HEK293 (cell line): ENCODE measurements around the gene SHISA6.

Experiments used
- CTCF ChIA-PET: fragments of 350-600 bp; formaldehyde crosslinking; extraction: SDS; loops from one replicate; lab custom pipeline; 2021; ENCODE audit warnings: antibody characterized with exemption; lab: Yijun Ruan, JAX
- POLR2A ChIA-PET: fragments of 300-600 bp; formaldehyde crosslinking; extraction: SDS; loops from one replicate; lab custom pipeline; 2020; ENCODE audit warnings: antibody characterized with exemption, inconsistent platforms; lab: Yijun Ruan, JAX
- H3K27ac ChIP-seq: fragments of 200-500 bp; sonication (Bioruptor generic); 2 replicates; pipeline ENCODE4 v1.5.1; 2014; ENCODE audit warnings: low read depth, low read length, control low read depth, inconsistent platforms; ENCODE audit errors: extremely low read depth
- H3K36me3 ChIP-seq, 2 experiments: fragments of 200-500 bp in 1 of 2; sonication (Bioruptor generic) in 1 of 2; 1 replicate in 1 of 2; 2 replicates in 1 of 2; pipeline ENCODE4 v1.5.1; 2014 to 2017; ENCODE audit warnings: inconsistent platforms in 2 of 2, low read length in 2 of 2; ENCODE audit not compliant: control insufficient read depth in 2 of 2, insufficient read depth in 1 of 2
- H3K4me1 ChIP-seq: fragments of 200-500 bp; sonication (Bioruptor generic); 2 replicates; pipeline ENCODE4 v1.5.1; 2014; ENCODE audit warnings: mild to moderate bottlenecking, low read length, inconsistent platforms; ENCODE audit not compliant: control insufficient read depth, insufficient read depth
- H3K4me3 ChIP-seq: 2 replicates; pipeline ENCODE4 v1.5.1; 2011; ENCODE audit warnings: low read depth, mild to moderate bottlenecking, control low read depth, low read length, moderate library complexity
- H3K9me3 ChIP-seq: fragments of 200-500 bp; sonication (Bioruptor generic); 2 replicates; pipeline ENCODE4 v1.5.1; 2014; ENCODE audit warnings: low read depth, low read length, inconsistent platforms; ENCODE audit not compliant: control insufficient read depth, insufficient read depth
- FEZF1 ChIP-seq: fragments of 450-650 bp; formaldehyde crosslinking; IDR thresholded peaks from 2 replicates; pipeline ENCODE4 v1.5.1; 2016; ENCODE audit warnings: missing biosample characterization, missing genetic modification characterization
- OVOL3 ChIP-seq: fragments of 450-650 bp; formaldehyde crosslinking; IDR thresholded peaks from 2 replicates; pipeline ENCODE4 v1.5.1; 2016; ENCODE audit warnings: missing biosample characterization, missing genetic modification characterization
- SP3 ChIP-seq: fragments of 450-650 bp; formaldehyde crosslinking; IDR thresholded peaks from 2 replicates; pipeline ENCODE4 v1.5.1; 2016; ENCODE audit warnings: missing biosample characterization, missing genetic modification characterization
- ZFP3 ChIP-seq: fragments of 450-650 bp; formaldehyde crosslinking; IDR thresholded peaks from 2 replicates; pipeline ENCODE4 v1.5.1; 2016; ENCODE audit warnings: low read depth, missing biosample characterization, missing genetic modification characterization
- ZFP41 ChIP-seq: fragments of 450-650 bp; formaldehyde crosslinking; IDR thresholded peaks from 2 replicates; pipeline ENCODE4 v1.5.1; 2016; ENCODE audit warnings: missing biosample characterization, missing genetic modification characterization, borderline replicate concordance
- ZNF221 ChIP-seq: fragments of 450-650 bp; formaldehyde crosslinking; IDR thresholded peaks from 2 replicates; pipeline ENCODE4 v1.5.1; 2017; ENCODE audit warnings: missing biosample characterization, missing genetic modification characterization, borderline replicate concordance
- ZNF624 ChIP-seq: fragments of 450-650 bp; formaldehyde crosslinking; IDR thresholded peaks from 2 replicates; pipeline ENCODE4 v1.5.1; 2017; ENCODE audit warnings: missing biosample characterization, missing genetic modification characterization
- ZNF670 ChIP-seq: fragments of 450-650 bp; formaldehyde crosslinking; IDR thresholded peaks from 2 replicates; pipeline ENCODE4 v1.5.1; 2016; ENCODE audit warnings: missing biosample characterization, missing genetic modification characterization, low read depth
- ZNF768 ChIP-seq: fragments of 450-650 bp; formaldehyde crosslinking; IDR thresholded peaks from 2 replicates; pipeline ENCODE4 v1.5.1; 2018; ENCODE audit warnings: missing biosample characterization, mild to moderate bottlenecking, missing genetic modification characterization
- ZNF776 ChIP-seq: fragments of 450-650 bp; formaldehyde crosslinking; IDR thresholded peaks from 2 replicates; pipeline ENCODE4 v1.5.0; 2017; ENCODE audit warnings: missing biosample characterization, missing genetic modification characterization, borderline replicate concordance
- TF ChIP-seq, protein P1 (sequence below): fragments of 450-650 bp; formaldehyde crosslinking; IDR thresholded peaks from 2 replicates; pipeline ENCODE4 v1.5.1; 2016; ENCODE audit warnings: missing biosample characterization, missing genetic modification characterization
- TF ChIP-seq, protein P2 (sequence below): fragments of 450-650 bp; formaldehyde crosslinking; IDR thresholded peaks from 2 replicates; pipeline ENCODE4 v1.5.1; 2016; ENCODE audit warnings: missing biosample characterization, missing genetic modification characterization
- TF ChIP-seq, protein P3 (sequence below): fragments of 450-650 bp; formaldehyde crosslinking; IDR thresholded peaks from 2 replicates; pipeline ENCODE4 v1.5.1; 2016; ENCODE audit warnings: missing biosample characterization, missing genetic modification characterization
- TF ChIP-seq, protein P4 (sequence below): fragments of 450-650 bp; formaldehyde crosslinking; IDR thresholded peaks from 2 replicates; pipeline ENCODE4 v1.5.1; 2016; ENCODE audit warnings: missing biosample characterization, missing genetic modification characterization
- TF ChIP-seq, protein P5 (sequence below): fragments of 450-650 bp; formaldehyde crosslinking; IDR thresholded peaks from 2 replicates; pipeline ENCODE4 v1.5.1; 2017; ENCODE audit warnings: missing biosample characterization, missing genetic modification characterization
- TF ChIP-seq, protein P6 (sequence below): fragments of 450-650 bp; formaldehyde crosslinking; IDR thresholded peaks from 2 replicates; pipeline ENCODE4 v1.5.1; 2017; ENCODE audit warnings: missing biosample characterization, missing genetic modification characterization
- TF ChIP-seq, protein P7 (sequence below): fragments of 450-650 bp; formaldehyde crosslinking; IDR thresholded peaks from 2 replicates; pipeline ENCODE4 v1.5.1; 2016; ENCODE audit warnings: missing biosample characterization, missing genetic modification characterization
- TF ChIP-seq, protein P8 (sequence below): fragments of 450-650 bp; IDR thresholded peaks from 2 replicates; pipeline ENCODE4 v1.5.1; 2018; ENCODE audit warnings: missing biosample characterization, mild to moderate bottlenecking, missing genetic modification characterization

Gene SHISA6

DNA sequence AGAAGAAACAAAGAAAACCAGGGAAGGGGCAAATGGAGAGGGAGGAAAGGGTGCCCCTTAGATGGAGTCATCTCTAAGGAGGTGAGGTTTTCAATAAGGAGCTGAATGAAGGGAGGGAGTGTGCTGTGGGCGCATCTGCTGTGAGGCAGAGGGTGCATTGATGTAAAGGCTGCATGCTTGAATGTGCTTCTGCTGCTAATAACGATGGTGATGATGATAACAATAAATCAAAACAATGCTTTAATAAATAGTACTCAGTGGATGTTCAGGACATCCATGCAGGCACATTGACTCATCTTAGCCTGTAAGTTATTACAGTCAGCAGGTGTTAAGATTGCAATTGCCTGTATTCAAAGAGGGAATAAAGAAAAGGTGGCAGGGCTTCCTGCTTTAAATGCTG lies 87.8 kb downstream of the SHISA6 start:
- H3K9me3 ChIP-seq = no peaks in the 10 kb centered on the region
- H3K4me1 ChIP-seq = peaks cover 3% of the 10 kb centered on the region; the same call in 1 of the 2 replicates
- TF ChIP-seq FEZF1 (tag by site-specific recombination) = no peak
- TF ChIP-seq ZNF221 (tag by site-specific recombination) = no peak
- TF ChIP-seq, protein P1, sequence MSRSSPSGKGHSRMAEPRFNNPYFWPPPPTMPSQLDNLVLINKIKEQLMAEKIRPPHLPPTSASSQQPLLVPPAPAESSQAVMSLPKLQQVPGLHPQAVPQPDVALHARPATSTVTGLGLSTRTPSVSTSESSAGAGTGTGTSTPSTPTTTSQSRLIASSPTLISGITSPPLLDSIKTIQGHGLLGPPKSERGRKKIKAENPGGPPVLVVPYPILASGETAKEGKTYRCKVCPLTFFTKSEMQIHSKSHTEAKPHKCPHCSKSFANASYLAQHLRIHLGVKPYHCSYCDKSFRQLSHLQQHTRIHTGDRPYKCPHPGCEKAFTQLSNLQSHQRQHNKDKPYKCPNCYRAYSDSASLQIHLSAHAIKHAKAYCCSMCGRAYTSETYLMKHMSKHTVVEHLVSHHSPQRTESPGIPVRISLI = no peak
- TF ChIP-seq ZNF670 (tag by site-specific recombination) = no peak
- TF ChIP-seq, protein P2, sequence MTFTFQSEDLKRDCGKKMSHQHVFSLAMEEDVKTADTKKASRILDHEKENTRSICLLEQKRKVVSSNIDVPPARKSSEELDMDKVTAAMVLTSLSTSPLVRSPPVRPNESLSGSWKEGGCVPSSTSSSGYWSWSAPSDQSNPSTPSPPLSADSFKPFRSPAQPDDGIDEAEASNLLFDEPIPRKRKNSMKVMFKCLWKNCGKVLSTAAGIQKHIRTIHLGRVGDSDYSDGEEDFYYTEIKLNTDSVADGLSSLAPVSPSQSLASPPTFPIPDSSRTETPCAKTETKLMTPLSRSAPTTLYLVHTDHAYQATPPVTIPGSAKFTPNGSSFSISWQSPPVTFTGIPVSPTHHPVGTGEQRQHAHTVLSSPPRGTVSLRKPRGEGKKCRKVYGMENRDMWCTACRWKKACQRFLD (tag by site-specific recombination) = no peak
- TF ChIP-seq, protein P3, sequence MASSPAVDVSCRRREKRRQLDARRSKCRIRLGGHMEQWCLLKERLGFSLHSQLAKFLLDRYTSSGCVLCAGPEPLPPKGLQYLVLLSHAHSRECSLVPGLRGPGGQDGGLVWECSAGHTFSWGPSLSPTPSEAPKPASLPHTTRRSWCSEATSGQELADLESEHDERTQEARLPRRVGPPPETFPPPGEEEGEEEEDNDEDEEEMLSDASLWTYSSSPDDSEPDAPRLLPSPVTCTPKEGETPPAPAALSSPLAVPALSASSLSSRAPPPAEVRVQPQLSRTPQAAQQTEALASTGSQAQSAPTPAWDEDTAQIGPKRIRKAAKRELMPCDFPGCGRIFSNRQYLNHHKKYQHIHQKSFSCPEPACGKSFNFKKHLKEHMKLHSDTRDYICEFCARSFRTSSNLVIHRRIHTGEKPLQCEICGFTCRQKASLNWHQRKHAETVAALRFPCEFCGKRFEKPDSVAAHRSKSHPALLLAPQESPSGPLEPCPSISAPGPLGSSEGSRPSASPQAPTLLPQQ = no peak
- H3K27ac ChIP-seq = no peak overlapping the region
- POLR2A ChIA-PET = no interaction called here
- no peak overlapping the region for H3K4me3 ChIP-seq
- H3K36me3 ChIP-seq = no peaks in the 10 kb centered on the region
- CTCF ChIA-PET = interaction anchor here (0.5 kb wide), 1 partner anchor 659 kb away, joined by 3 read pairs; no protein-coding TSS in a partner anchor

DNA sequence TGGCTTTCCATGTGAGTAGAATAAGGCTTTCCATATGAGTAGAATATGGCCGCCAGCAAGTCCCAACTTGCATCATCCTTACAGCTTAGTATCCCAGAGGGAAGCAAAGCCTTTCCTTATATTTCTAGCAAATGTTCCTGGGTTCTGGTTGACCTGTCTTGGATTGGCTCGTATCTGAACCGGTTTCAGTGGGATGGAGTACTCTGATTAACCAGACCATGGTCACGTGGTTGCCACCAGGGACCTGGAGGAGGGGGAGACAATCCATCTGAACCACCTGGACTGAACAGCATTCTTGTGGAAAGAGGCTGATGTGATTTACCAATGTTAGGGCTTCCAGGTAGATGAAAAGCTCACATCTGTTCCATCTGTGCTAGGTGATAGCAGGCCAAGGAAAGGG lies 89.0 kb downstream of the SHISA6 start:
- H3K9me3 ChIP-seq = no peaks in the 10 kb centered on the region
- peaks cover 3% of the 10 kb centered on the region; the same call in 1 of the 2 replicates for H3K4me1 ChIP-seq
- POLR2A ChIA-PET = no interaction called here
- H3K27ac ChIP-seq = no peak overlapping the region
- H3K36me3 ChIP-seq = no peaks in the 10 kb centered on the region
- CTCF ChIA-PET = interaction anchor here (1.4 kb wide), 1 partner anchor 32 kb away, joined by 3 read pairs; no protein-coding TSS in a partner anchor
- H3K4me3 ChIP-seq = no peak overlapping the region
- no peak for TF ChIP-seq ZFP41
- TF ChIP-seq ZNF670 (tag by site-specific recombination) = no peak
- TF ChIP-seq ZNF624 = no peak
- TF ChIP-seq, protein P4, sequence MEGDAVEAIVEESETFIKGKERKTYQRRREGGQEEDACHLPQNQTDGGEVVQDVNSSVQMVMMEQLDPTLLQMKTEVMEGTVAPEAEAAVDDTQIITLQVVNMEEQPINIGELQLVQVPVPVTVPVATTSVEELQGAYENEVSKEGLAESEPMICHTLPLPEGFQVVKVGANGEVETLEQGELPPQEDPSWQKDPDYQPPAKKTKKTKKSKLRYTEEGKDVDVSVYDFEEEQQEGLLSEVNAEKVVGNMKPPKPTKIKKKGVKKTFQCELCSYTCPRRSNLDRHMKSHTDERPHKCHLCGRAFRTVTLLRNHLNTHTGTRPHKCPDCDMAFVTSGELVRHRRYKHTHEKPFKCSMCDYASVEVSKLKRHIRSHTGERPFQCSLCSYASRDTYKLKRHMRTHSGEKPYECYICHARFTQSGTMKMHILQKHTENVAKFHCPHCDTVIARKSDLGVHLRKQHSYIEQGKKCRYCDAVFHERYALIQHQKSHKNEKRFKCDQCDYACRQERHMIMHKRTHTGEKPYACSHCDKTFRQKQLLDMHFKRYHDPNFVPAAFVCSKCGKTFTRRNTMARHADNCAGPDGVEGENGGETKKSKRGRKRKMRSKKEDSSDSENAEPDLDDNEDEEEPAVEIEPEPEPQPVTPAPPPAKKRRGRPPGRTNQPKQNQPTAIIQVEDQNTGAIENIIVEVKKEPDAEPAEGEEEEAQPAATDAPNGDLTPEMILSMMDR (tag by site-specific recombination) = no peak
- no peak for TF ChIP-seq ZNF768
- TF ChIP-seq, protein P5, sequence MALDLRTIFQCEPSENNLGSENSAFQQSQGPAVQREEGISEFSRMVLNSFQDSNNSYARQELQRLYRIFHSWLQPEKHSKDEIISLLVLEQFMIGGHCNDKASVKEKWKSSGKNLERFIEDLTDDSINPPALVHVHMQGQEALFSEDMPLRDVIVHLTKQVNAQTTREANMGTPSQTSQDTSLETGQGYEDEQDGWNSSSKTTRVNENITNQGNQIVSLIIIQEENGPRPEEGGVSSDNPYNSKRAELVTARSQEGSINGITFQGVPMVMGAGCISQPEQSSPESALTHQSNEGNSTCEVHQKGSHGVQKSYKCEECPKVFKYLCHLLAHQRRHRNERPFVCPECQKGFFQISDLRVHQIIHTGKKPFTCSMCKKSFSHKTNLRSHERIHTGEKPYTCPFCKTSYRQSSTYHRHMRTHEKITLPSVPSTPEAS = no peak
- no peak for TF ChIP-seq ZNF776 (tag by site-specific recombination)
- TF ChIP-seq OVOL3 (tag by site-specific recombination) = no peak
- TF ChIP-seq, protein P6, sequence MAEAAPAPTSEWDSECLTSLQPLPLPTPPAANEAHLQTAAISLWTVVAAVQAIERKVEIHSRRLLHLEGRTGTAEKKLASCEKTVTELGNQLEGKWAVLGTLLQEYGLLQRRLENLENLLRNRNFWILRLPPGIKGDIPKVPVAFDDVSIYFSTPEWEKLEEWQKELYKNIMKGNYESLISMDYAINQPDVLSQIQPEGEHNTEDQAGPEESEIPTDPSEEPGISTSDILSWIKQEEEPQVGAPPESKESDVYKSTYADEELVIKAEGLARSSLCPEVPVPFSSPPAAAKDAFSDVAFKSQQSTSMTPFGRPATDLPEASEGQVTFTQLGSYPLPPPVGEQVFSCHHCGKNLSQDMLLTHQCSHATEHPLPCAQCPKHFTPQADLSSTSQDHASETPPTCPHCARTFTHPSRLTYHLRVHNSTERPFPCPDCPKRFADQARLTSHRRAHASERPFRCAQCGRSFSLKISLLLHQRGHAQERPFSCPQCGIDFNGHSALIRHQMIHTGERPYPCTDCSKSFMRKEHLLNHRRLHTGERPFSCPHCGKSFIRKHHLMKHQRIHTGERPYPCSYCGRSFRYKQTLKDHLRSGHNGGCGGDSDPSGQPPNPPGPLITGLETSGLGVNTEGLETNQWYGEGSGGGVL (tag by site-specific recombination) = no peak
- no peak for TF ChIP-seq SP3 (tag by site-specific recombination)
- TF ChIP-seq, protein P7, sequence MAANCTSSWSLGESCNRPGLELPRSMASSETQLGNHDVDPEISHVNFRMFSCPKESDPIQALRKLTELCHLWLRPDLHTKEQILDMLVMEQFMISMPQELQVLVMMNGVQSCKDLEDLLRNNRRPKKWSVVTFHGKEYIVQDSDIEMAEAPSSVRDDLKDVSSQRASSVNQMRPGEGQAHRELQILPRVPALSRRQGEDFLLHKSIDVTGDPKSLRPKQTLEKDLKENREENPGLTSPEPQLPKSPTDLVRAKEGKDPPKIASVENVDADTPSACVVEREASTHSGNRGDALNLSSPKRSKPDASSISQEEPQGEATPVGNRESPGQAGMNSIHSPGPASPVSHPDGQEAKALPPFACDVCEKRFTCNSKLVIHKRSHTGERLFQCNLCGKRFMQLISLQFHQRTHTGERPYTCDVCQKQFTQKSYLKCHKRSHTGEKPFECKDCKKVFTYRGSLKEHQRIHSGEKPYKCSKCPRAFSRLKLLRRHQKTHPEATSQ (tag by site-specific recombination) = no peak
- TF ChIP-seq ZFP3 (tag by site-specific recombination) = no peak
- TF ChIP-seq, protein P8, sequence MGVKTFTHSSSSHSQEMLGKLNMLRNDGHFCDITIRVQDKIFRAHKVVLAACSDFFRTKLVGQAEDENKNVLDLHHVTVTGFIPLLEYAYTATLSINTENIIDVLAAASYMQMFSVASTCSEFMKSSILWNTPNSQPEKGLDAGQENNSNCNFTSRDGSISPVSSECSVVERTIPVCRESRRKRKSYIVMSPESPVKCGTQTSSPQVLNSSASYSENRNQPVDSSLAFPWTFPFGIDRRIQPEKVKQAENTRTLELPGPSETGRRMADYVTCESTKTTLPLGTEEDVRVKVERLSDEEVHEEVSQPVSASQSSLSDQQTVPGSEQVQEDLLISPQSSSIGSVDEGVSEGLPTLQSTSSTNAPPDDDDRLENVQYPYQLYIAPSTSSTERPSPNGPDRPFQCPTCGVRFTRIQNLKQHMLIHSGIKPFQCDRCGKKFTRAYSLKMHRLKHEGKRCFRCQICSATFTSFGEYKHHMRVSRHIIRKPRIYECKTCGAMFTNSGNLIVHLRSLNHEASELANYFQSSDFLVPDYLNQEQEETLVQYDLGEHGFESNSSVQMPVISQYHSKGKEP (tag by site-specific recombination) = no peak
